ENCODE data around the gene NUMA1.

The NUMA1 gene

GRCh38 chr11:72098741-72099140 is 18.4 kb upstream of the NUMA1 start:
- TF ChIP-seq REST (IDR thresholded peaks at IDR 0.05; ENCODE audit: insufficient replicate concordance, low read depth) (no peak), POLR2AphosphoS5 (IDR thresholded peaks at IDR 0.05; ENCODE audit: low read depth) (no peak), GABPA (IDR thresholded peaks at IDR 0.05; ENCODE audit: low read depth) (no peak), SPI1 (IDR thresholded peaks at IDR 0.05; ENCODE audit: borderline replicate concordance, low read depth) (no peak), CTCF (IDR thresholded peaks at IDR 0.05; ENCODE audit: insufficient read depth, low read length) (no peak)
- no peak for DNase-seq (ENCODE audit: low read depth in 1 of 2, low spot score in 1 of 2)
- Histone ChIP-seq H3K27ac (replicated peaks) (peak overlapping the region; percentile 100), H3K4me3 (replicated peaks; ENCODE audit: insufficient read depth, low read length) (no peak overlapping the region), H3K27me3 (ENCODE audit: insufficient read depth, poor library complexity, severe bottlenecking) (no peaks in the 10 kb centered on the region)

- TF ChIP-seq REST (IDR thresholded peaks at IDR 0.05; ENCODE audit: insufficient replicate concordance, low read depth) (no peak), CTCF (IDR thresholded peaks at IDR 0.05; ENCODE audit: insufficient read depth, low read length) (peak; percentile 97), SPI1 (IDR thresholded peaks at IDR 0.05; ENCODE audit: borderline replicate concordance, low read depth) (peak; percentile 80; the same call in 1 of the 2 replicates), GABPA (IDR thresholded peaks at IDR 0.05; ENCODE audit: low read depth) (no peak), POLR2AphosphoS5 (IDR thresholded peaks at IDR 0.05; ENCODE audit: low read depth) (no peak)
- H3K4me3 ChIP-seq (replicated peaks; ENCODE audit: insufficient read depth, low read length), result no peak overlapping the region
- DNase-seq (ENCODE audit: low read depth in 1 of 2, low spot score in 1 of 2), result peak; percentile 61 to 93
- H3K27ac ChIP-seq (replicated peaks), result peak overlapping the region; percentile 47
- H3K27me3 ChIP-seq (ENCODE audit: insufficient read depth, poor library complexity, severe bottlenecking), result no peaks in the 10 kb centered on the region
Measured at GRCh38 chr11:72091292-72091691, 10.9 kb upstream of the NUMA1 start.

GRCh38 chr11:72088076-72088808 is 7.9 kb upstream of the NUMA1 start:
- H3K4me3 ChIP-seq (replicated peaks; ENCODE audit: insufficient read depth, low read length), result no peak overlapping the region
- TF ChIP-seq CTCF (IDR thresholded peaks at IDR 0.05; ENCODE audit: insufficient read depth, low read length) (no peak), REST (IDR thresholded peaks at IDR 0.05; ENCODE audit: insufficient replicate concordance, low read depth) (no peak)
- no peak for DNase-seq (ENCODE audit: low read depth in 1 of 2, low spot score in 1 of 2)
- no peaks in the 10 kb centered on the region for H3K27me3 ChIP-seq (ENCODE audit: insufficient read depth, poor library complexity, severe bottlenecking)
- no peak overlapping the region for H3K27ac ChIP-seq (replicated peaks)

Data from HL-60 (cell line).